Panc1 (cell line): ENCODE results near the gene ABCF2. TPM values are rescaled to one million over a fixed set of nuclear protein-coding genes. Genes with fewer than 3 reads are reported as not detected.

ENCODE experiments used
- ATAC-seq: fragments of 200-7000 bp; cut with Tn5 transposase; 2 replicates; pipeline ENCODE4 v1.9.1; 2020; ENCODE audit warnings: mild to moderate bottlenecking, moderate library complexity
- BruUV-seq: library from RNA; stranded (reverse); fragments of 400-500 nt; replicated peaks from 2 replicates; lab custom pipeline; 2021; lab: Mats Ljungman, UMichigan
- CTCF ChIA-PET: fragments of 300-600 bp; sonication (Branson Sonifier 250); formaldehyde crosslinking; loops from one replicate; lab custom pipeline; 2022; ENCODE audit warnings: antibody characterized with exemption; lab: Charles Lee
- POLR2A ChIA-PET: fragments of 300-600 bp; sonication (Branson Sonifier 250); formaldehyde crosslinking; loops from one replicate; lab custom pipeline; 2022; ENCODE audit warnings: antibody characterized with exemption; lab: Charles Lee
- DNase-seq: peaks from one replicate; pipeline ENCODE4 v3.0.0-alpha.2; 2010; ENCODE audit warnings: low read depth, low spot score
- H3K27ac ChIP-seq: 2 replicates; pipeline ENCODE4 v1.5.1; 2011; ENCODE audit warnings: mild to moderate bottlenecking, low read length, inconsistent platforms
- H3K27me3 ChIP-seq: fragments of 200-500 bp; sonication (Bioruptor generic); 2 replicates; pipeline ENCODE4 v1.6.0; 2014; ENCODE audit warnings: low read length, inconsistent platforms; ENCODE audit not compliant: control insufficient read depth, insufficient read depth
- H3K36me3 ChIP-seq: fragments of 200-500 bp; sonication (Bioruptor generic); 2 replicates; pipeline ENCODE4 v1.5.1; 2014; ENCODE audit warnings: inconsistent platforms, mild to moderate bottlenecking, low read length, moderate library complexity; ENCODE audit not compliant: control insufficient read depth, insufficient read depth
- H3K4me1 ChIP-seq: 2 replicates; pipeline ENCODE4 v1.5.1; 2011; ENCODE audit warnings: inconsistent platforms, mild to moderate bottlenecking, low read length, moderate library complexity; ENCODE audit not compliant: control insufficient read depth, insufficient read depth
- H3K4me3 ChIP-seq, 2 experiments: 2 replicates each; pipeline ENCODE4 v1.5.1; 2011 to 2012; ENCODE audit warnings: low read depth in 2 of 2, low read length in 2 of 2, mild to moderate bottlenecking in 2 of 2, inconsistent platforms in 1 of 2, moderate library complexity in 1 of 2
- H3K9me3 ChIP-seq: fragments of 200-500 bp; sonication (Bioruptor generic); 2 replicates; pipeline ENCODE4 v1.5.1; 2014; ENCODE audit warnings: low read depth, mild to moderate bottlenecking, inconsistent platforms, low read length, moderate library complexity; ENCODE audit not compliant: control insufficient read depth, insufficient read depth
- POLR2AphosphoS5 ChIP-seq: IDR thresholded peaks from 2 replicates; pipeline ENCODE4 v1.6.1; 2012; ENCODE audit warnings: mild to moderate bottlenecking, low read depth, low read length, moderate library complexity
- SIN3A ChIP-seq: IDR thresholded peaks from 2 replicates; pipeline ENCODE4 v1.6.1; 2012; ENCODE audit warnings: low read depth, mild to moderate bottlenecking, low read length, moderate library complexity, borderline replicate concordance; ENCODE audit not compliant: insufficient read depth
- TCF7L2 ChIP-seq: IDR thresholded peaks from 2 replicates; pipeline ENCODE4 v1.6.1; 2011; ENCODE audit warnings: mild to moderate bottlenecking, low read depth, low read length, inconsistent platforms
- in situ Hi-C: cut with HindIII; loops from 2 replicates; pipeline ENCODE4 v1.10.0; 2016; ENCODE audit warnings: low sequenced_read_pairs, low pct_unique_long_range_greater_than_20kb
- intact Hi-C: fragments of 100-400 bp; cut with micrococcal nuclease; formaldehyde crosslinking; loops from one replicate; pipeline ENCODE4 v1.10.0; 2022; ENCODE audit not compliant: unreplicated experiment
- total RNA-seq: library from RNA; stranded (reverse); gene quantifications from one replicate; pipeline ENCODE4 v1.2.1, GENCODE V29; 2021; ENCODE audit not compliant: unreplicated experiment
- TF ChIP-seq, protein P1 (sequence below): fragments of 450-650 bp; IDR thresholded peaks from 2 replicates; pipeline ENCODE4 v1.5.1; 2017; ENCODE audit warnings: mild to moderate bottlenecking
- TF ChIP-seq, protein P2 (sequence below), 2 experiments: IDR thresholded peaks; 2 replicates each; pipeline ENCODE4 v1.6.1; 2011 to 2012; ENCODE audit warnings: low read depth in 2 of 2, control low read depth in 1 of 2, low read length in 1 of 2, mild to moderate bottlenecking in 1 of 2, moderate library complexity in 1 of 2; ENCODE audit not compliant: insufficient read depth in 1 of 2

ABCF2 gene
- total RNA-seq, 1 experiment from 2014 or later, result 64.4 TPM

DNA sequence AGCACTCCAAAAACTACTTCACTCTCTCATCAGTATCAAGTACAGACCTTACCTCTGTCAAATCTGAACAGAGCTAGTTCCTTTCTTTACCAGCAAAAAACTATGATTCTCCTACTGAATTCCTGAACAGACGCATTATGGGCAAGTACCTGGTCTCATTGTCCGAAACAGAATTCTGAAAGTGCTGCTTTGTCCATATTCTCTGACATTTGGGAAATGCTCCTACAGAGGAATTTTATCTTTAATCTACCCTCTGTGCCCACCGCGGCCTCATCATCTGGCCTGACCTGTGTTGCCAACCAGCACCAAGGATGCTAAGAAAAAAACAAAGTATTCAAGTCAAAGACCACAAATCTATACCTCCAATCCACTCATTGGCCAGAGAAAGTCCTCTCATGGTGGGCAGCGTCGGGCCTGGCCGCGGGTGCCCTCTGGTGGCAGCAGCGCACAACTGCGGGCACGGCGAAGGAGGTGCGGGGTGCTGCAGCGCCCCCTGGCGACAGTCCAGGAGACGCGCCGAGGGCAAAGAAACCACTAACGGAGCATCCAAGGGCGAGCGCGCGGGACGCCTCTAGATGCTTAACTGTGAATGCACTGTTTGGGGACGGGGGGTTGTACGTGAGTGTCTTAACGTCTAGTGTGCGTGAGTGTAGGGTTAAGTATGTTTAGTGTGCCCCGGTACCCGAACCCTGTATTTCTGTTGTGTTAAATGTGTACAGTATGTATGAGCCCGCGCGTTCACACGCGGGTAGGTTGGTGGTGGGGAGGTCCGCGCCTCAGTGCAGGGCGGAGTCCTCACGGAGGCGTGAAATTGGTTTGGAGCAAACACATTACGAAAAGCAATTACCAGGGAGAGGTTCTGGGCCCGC is 54.5 kb downstream of the ABCF2 start:
- no TSS peak for BruUV-seq
- no peaks in the 10 kb centered on the region for H3K4me1 ChIP-seq
- ATAC-seq (peak; percentile 78), DNase-seq (peak; percentile 54)
- in situ Hi-C loops (no loop called here), intact Hi-C loops (loop anchor here (1.0 kb wide), 1 partner anchor 48 kb away; no protein-coding TSS in a partner anchor)
- H3K4me3 ChIP-seq, result no peak overlapping the region
- H3K9me3 ChIP-seq, result no peaks in the 10 kb centered on the region
- ChIA-PET POLR2A (no interaction called here), CTCF (no interaction called here)
- H3K36me3 ChIP-seq, result no peaks in the 10 kb centered on the region
- H3K27ac ChIP-seq, result no peak overlapping the region
- H3K27me3 ChIP-seq, result peaks cover 21% of the 10 kb centered on the region
- TF ChIP-seq, protein P1, sequence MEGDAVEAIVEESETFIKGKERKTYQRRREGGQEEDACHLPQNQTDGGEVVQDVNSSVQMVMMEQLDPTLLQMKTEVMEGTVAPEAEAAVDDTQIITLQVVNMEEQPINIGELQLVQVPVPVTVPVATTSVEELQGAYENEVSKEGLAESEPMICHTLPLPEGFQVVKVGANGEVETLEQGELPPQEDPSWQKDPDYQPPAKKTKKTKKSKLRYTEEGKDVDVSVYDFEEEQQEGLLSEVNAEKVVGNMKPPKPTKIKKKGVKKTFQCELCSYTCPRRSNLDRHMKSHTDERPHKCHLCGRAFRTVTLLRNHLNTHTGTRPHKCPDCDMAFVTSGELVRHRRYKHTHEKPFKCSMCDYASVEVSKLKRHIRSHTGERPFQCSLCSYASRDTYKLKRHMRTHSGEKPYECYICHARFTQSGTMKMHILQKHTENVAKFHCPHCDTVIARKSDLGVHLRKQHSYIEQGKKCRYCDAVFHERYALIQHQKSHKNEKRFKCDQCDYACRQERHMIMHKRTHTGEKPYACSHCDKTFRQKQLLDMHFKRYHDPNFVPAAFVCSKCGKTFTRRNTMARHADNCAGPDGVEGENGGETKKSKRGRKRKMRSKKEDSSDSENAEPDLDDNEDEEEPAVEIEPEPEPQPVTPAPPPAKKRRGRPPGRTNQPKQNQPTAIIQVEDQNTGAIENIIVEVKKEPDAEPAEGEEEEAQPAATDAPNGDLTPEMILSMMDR, result peak; percentile 100
- no peak for TF ChIP-seq SIN3A

DNA sequence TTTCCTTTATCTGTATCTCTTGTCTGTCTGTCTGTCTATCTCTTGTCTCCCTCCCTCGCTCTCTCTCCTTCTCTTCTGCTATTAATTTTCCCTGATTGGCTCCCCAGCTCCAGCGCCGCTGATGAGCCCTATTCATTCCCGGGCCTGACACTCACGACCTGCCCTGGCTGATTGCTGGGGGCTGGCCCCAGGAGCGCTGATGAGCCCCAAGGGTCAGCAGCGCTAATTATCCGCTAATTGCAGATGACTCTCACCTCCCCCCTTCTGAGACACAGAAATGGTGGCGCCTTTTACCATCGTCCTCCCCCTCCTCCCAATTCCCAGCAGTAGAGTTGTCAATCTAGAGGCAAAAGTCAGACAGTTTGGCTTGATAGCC is 58.2 kb downstream of the ABCF2 start:
- no peaks in the 10 kb centered on the region for H3K36me3 ChIP-seq
- no peaks in the 10 kb centered on the region for H3K9me3 ChIP-seq
- H3K27me3 ChIP-seq, result peaks cover 38% of the 10 kb centered on the region
- H3K27ac ChIP-seq, result no peak overlapping the region
- ChIA-PET CTCF (interaction anchor here (1.7 kb wide), 1 partner anchor 11 kb away, joined by 4 read pairs; no protein-coding TSS in a partner anchor), POLR2A (no interaction called here)
- DNase-seq (no peak), ATAC-seq (no peak)
- in situ Hi-C loops, result loop anchor here (5.0 kb wide), 1 partner anchor 39 kb away; no protein-coding TSS in a partner anchor
- TF ChIP-seq, protein P2, sequence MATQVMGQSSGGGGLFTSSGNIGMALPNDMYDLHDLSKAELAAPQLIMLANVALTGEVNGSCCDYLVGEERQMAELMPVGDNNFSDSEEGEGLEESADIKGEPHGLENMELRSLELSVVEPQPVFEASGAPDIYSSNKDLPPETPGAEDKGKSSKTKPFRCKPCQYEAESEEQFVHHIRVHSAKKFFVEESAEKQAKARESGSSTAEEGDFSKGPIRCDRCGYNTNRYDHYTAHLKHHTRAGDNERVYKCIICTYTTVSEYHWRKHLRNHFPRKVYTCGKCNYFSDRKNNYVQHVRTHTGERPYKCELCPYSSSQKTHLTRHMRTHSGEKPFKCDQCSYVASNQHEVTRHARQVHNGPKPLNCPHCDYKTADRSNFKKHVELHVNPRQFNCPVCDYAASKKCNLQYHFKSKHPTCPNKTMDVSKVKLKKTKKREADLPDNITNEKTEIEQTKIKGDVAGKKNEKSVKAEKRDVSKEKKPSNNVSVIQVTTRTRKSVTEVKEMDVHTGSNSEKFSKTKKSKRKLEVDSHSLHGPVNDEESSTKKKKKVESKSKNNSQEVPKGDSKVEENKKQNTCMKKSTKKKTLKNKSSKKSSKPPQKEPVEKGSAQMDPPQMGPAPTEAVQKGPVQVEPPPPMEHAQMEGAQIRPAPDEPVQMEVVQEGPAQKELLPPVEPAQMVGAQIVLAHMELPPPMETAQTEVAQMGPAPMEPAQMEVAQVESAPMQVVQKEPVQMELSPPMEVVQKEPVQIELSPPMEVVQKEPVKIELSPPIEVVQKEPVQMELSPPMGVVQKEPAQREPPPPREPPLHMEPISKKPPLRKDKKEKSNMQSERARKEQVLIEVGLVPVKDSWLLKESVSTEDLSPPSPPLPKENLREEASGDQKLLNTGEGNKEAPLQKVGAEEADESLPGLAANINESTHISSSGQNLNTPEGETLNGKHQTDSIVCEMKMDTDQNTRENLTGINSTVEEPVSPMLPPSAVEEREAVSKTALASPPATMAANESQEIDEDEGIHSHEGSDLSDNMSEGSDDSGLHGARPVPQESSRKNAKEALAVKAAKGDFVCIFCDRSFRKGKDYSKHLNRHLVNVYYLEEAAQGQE (IDR thresholded peaks at IDR 0.05; ENCODE audit: insufficient read depth in 1 of 2, low read depth in 2 of 2, low read length in 1 of 2), result no peak
- TF ChIP-seq TCF7L2 (no peak), SIN3A (no peak), POLR2AphosphoS5 (no peak)
- TF ChIP-seq, protein P1, result no peak
- intact Hi-C loops, result no loop called here
- H3K4me3 ChIP-seq, result no peak overlapping the region
- H3K4me1 ChIP-seq, result 0 out of 2 replicates have a peak, but pooled peaks cover 4% of the 10 kb centered on the region
- BruUV-seq, result no TSS peak
